ENCODE results near the gene SPG7.

Gene SPG7

GRCh38 chr16:89530401-89531381, 22.5 kb downstream of the SPG7 start:
- TF ChIP-seq ZBTB7A (IDR thresholded peaks at IDR 0.05; ENCODE audit: low read depth) (no peak), REST (IDR thresholded peaks at IDR 0.05; ENCODE audit: low read depth) (no peak), CREB1 (IDR thresholded peaks at IDR 0.05; ENCODE audit: low read depth) (no peak), NFIC (IDR thresholded peaks at IDR 0.05) (no peak), CEBPB (IDR thresholded peaks at IDR 0.05) (no peak), EGR1 (IDR thresholded peaks at IDR 0.05) (no peak), USF1 (IDR thresholded peaks at IDR 0.05) (no peak), FOXM1 (IDR thresholded peaks at IDR 0.05; ENCODE audit: borderline replicate concordance, low read depth) (no peak), YY1 (IDR thresholded peaks at IDR 0.05; ENCODE audit: low read depth) (no peak), EP300 (IDR thresholded peaks at IDR 0.05; ENCODE audit: borderline replicate concordance) (no peak), MAX (IDR thresholded peaks at IDR 0.05) (no peak), TAF1 (IDR thresholded peaks at IDR 0.05; ENCODE audit: low read depth) (no peak), RAD21 (IDR thresholded peaks at IDR 0.05; ENCODE audit: low read depth) (no peak), TCF12 (IDR thresholded peaks at IDR 0.05; ENCODE audit: low read depth) (no peak)

- TF ChIP-seq ZBTB7A (IDR thresholded peaks at IDR 0.05; ENCODE audit: low read depth) (no peak), EP300 (IDR thresholded peaks at IDR 0.05; ENCODE audit: borderline replicate concordance) (no peak), EGR1 (IDR thresholded peaks at IDR 0.05) (no peak), FOXM1 (IDR thresholded peaks at IDR 0.05; ENCODE audit: borderline replicate concordance, low read depth) (no peak), NFIC (IDR thresholded peaks at IDR 0.05) (no peak), TCF12 (IDR thresholded peaks at IDR 0.05; ENCODE audit: low read depth) (no peak), CEBPB (IDR thresholded peaks at IDR 0.05) (no peak), MAX (IDR thresholded peaks at IDR 0.05) (no peak), YY1 (IDR thresholded peaks at IDR 0.05; ENCODE audit: low read depth) (no peak), TAF1 (IDR thresholded peaks at IDR 0.05; ENCODE audit: low read depth) (no peak), CREB1 (IDR thresholded peaks at IDR 0.05; ENCODE audit: low read depth) (no peak), RAD21 (IDR thresholded peaks at IDR 0.05; ENCODE audit: low read depth) (no peak), TEAD4 (IDR thresholded peaks at IDR 0.05) (no peak), REST (IDR thresholded peaks at IDR 0.05; ENCODE audit: low read depth) (no peak), USF1 (IDR thresholded peaks at IDR 0.05) (no peak)
These were observed 23.8 kb downstream of the SPG7 start for GRCh38 chr16:89531821-89532526.

GRCh38 chr16:89534252-89534756, 26.1 kb downstream of the SPG7 start:
- TF ChIP-seq NFIC (IDR thresholded peaks at IDR 0.05): no peak
- TF ChIP-seq EP300 (IDR thresholded peaks at IDR 0.05; ENCODE audit: borderline replicate concordance): no peak
- TF ChIP-seq TAF1 (IDR thresholded peaks at IDR 0.05; ENCODE audit: low read depth): no peak
- TF ChIP-seq RAD21 (IDR thresholded peaks at IDR 0.05; ENCODE audit: low read depth): no peak
- TF ChIP-seq YY1 (IDR thresholded peaks at IDR 0.05; ENCODE audit: low read depth): no peak
- TF ChIP-seq TEAD4 (IDR thresholded peaks at IDR 0.05): no peak
- no peak for TF ChIP-seq FOXM1 (IDR thresholded peaks at IDR 0.05; ENCODE audit: borderline replicate concordance, low read depth)
- no peak for TF ChIP-seq ZBTB7A (IDR thresholded peaks at IDR 0.05; ENCODE audit: low read depth)
- TF ChIP-seq CREB1 (IDR thresholded peaks at IDR 0.05; ENCODE audit: low read depth): no peak
- no peak for TF ChIP-seq CEBPB (IDR thresholded peaks at IDR 0.05)
- TF ChIP-seq MAX (IDR thresholded peaks at IDR 0.05): no peak
- TF ChIP-seq TCF12 (IDR thresholded peaks at IDR 0.05; ENCODE audit: low read depth): no peak
- TF ChIP-seq EGR1 (IDR thresholded peaks at IDR 0.05): no peak
- TF ChIP-seq USF1 (IDR thresholded peaks at IDR 0.05): no peak
- no peak for TF ChIP-seq REST (IDR thresholded peaks at IDR 0.05; ENCODE audit: low read depth)

Measured in Ishikawa (cell line).